IMR-90 (cell line): ENCODE results near the gene APP. TPM values are rescaled to one million over a fixed set of nuclear protein-coding genes. Genes with fewer than 3 reads are reported as not detected.

Experiments used
- ATAC-seq: fragments of 200-7000 bp; cut with Tn5 transposase; 2 replicates; pipeline ENCODE4 v1.9.1; 2020; ENCODE audit warnings: low read depth, mild to moderate bottlenecking, moderate library complexity
- BruUV-seq: library from RNA; stranded (reverse); fragments of 400-500 nt; replicated peaks from 2 replicates; lab custom pipeline; 2021; lab: Mats Ljungman, UMichigan
- CTCF ChIA-PET: fragments of 300-600 bp; formaldehyde crosslinking; extraction: SDS; loops from one replicate; lab custom pipeline; 2021; ENCODE audit warnings: antibody characterized with exemption; lab: Yijun Ruan, JAX
- POLR2A ChIA-PET: fragments of 300-600 bp; sonication (Branson Sonifier 250); formaldehyde crosslinking; loops from one replicate; lab custom pipeline; 2022; ENCODE audit warnings: antibody characterized with exemption; ENCODE audit not compliant: unreplicated experiment; lab: Charles Lee
- DNase-seq: peaks from one replicate; pipeline ENCODE4 v3.0.0; 2013
- H2AFZ ChIP-seq: replicated peaks from 2 replicates; pipeline ENCODE3; 2013; ENCODE audit warnings: low read length, mild to moderate bottlenecking; ENCODE audit not compliant: poor library complexity
- H2AK5ac ChIP-seq: 2 replicates; pipeline ENCODE4 v1.6.1; 2013; ENCODE audit warnings: low read depth, low read length, inconsistent platforms
- H2AK9ac ChIP-seq: replicated peaks from 2 replicates; pipeline ENCODE3; 2013; ENCODE audit warnings: mild to moderate bottlenecking, low read depth, low read length, moderate library complexity; ENCODE audit not compliant: poor library complexity
- H2BK120ac ChIP-seq: 2 replicates; pipeline ENCODE4 v1.6.1; 2013; ENCODE audit warnings: low read depth, low read length, inconsistent platforms
- H2BK15ac ChIP-seq: 3 replicates; pipeline ENCODE4 v1.6.1; 2013; ENCODE audit warnings: low read depth, low read length, inconsistent platforms
- H2BK20ac ChIP-seq: 2 replicates; pipeline ENCODE4 v1.6.1; 2013; ENCODE audit warnings: low read depth, mild to moderate bottlenecking, inconsistent platforms, low read length, moderate library complexity
- H2BK5ac ChIP-seq: 2 replicates; pipeline ENCODE4 v1.6.1; 2013; ENCODE audit warnings: mild to moderate bottlenecking, low read depth, low read length, inconsistent platforms; ENCODE audit not compliant: poor library complexity, severe bottlenecking
- H3K14ac ChIP-seq: replicated peaks from 2 replicates; pipeline ENCODE4 v1.6.1; 2013; ENCODE audit warnings: low read depth, low read length, inconsistent platforms
- H3K18ac ChIP-seq: 2 replicates; pipeline ENCODE4 v1.6.1; 2013; ENCODE audit warnings: low read depth, low read length, control low read depth
- H3K23ac ChIP-seq: 2 replicates; pipeline ENCODE4 v1.6.1; 2013; ENCODE audit warnings: low read depth, low read length, inconsistent platforms
- H3K27ac ChIP-seq: 2 replicates; pipeline ENCODE4 v1.5.1; 2013; ENCODE audit warnings: mild to moderate bottlenecking, control low read depth, low read length; ENCODE audit not compliant: insufficient read depth
- H3K27me3 ChIP-seq: 2 replicates; pipeline ENCODE4 v1.6.1; 2013; ENCODE audit warnings: low read length; ENCODE audit not compliant: control insufficient read depth, insufficient read depth
- H3K36me3 ChIP-seq: 2 replicates; pipeline ENCODE4 v1.6.1; 2013; ENCODE audit warnings: low read length, mixed read lengths; ENCODE audit not compliant: control insufficient read depth, insufficient read depth
- H3K4ac ChIP-seq: 2 replicates; pipeline ENCODE4 v1.6.1; 2013; ENCODE audit warnings: low read depth, low read length, inconsistent platforms
- H3K4me1 ChIP-seq: 2 replicates; pipeline ENCODE4 v1.6.1; 2013; ENCODE audit warnings: low read length, mixed read lengths; ENCODE audit not compliant: control insufficient read depth, insufficient read depth
- H3K4me2 ChIP-seq: 2 replicates; pipeline ENCODE4 v1.6.1; 2013; ENCODE audit warnings: low read depth, mild to moderate bottlenecking, control low read depth, low read length, moderate library complexity
- H3K4me3 ChIP-seq: 2 replicates; pipeline ENCODE4 v1.5.1; 2013; ENCODE audit warnings: low read depth, mild to moderate bottlenecking, control low read depth, low read length, moderate library complexity; ENCODE audit not compliant: insufficient read depth
- H3K56ac ChIP-seq: 2 replicates; pipeline ENCODE4 v1.6.1; 2013; ENCODE audit warnings: low read length, inconsistent platforms; ENCODE audit not compliant: insufficient read depth; ENCODE audit errors: extremely low read depth
- H3K79me1 ChIP-seq, 2 experiments: 2 replicates each; pipeline ENCODE4 v1.6.1; 2013; ENCODE audit warnings: low read length in 2 of 2, inconsistent platforms in 1 of 2, low read depth in 1 of 2
- H3K9ac ChIP-seq: 2 replicates; pipeline ENCODE4 v1.6.1; 2013; ENCODE audit warnings: low read depth, low read length, control low read depth
- H3K9me1 ChIP-seq: 2 replicates; pipeline ENCODE4 v1.6.1; 2013; ENCODE audit warnings: low read length, inconsistent platforms; ENCODE audit not compliant: insufficient read depth
- H3K9me3 ChIP-seq: 2 replicates; pipeline ENCODE4 v1.6.1; 2013; ENCODE audit warnings: low read length; ENCODE audit not compliant: control insufficient read depth, insufficient read depth
- H4K20me1 ChIP-seq: 2 replicates; pipeline ENCODE4 v1.6.1; 2013; ENCODE audit warnings: low read length, inconsistent platforms; ENCODE audit not compliant: insufficient read depth
- H4K5ac ChIP-seq: 2 replicates; pipeline ENCODE4 v1.6.1; 2013; ENCODE audit warnings: mild to moderate bottlenecking, low read depth, low read length, control low read depth
- H4K8ac ChIP-seq, 2 experiments: 2 replicates each; pipeline ENCODE4 v1.6.1; 2013; ENCODE audit warnings: low read depth in 2 of 2, low read length in 2 of 2, control low read depth in 1 of 2, inconsistent platforms in 1 of 2
- H4K91ac ChIP-seq: 2 replicates; pipeline ENCODE4 v1.6.1; 2013; ENCODE audit warnings: low read depth, low read length, inconsistent platforms; ENCODE audit not compliant: insufficient read depth
- CEBPB ChIP-seq: IDR thresholded peaks from 2 replicates; pipeline ENCODE4 v1.6.1; 2012; ENCODE audit warnings: low read depth, low read length, improper control_type of control experiment
- CTCF ChIP-seq: conservative IDR thresholded peaks from 2 replicates; pipeline ENCODE4 v1.5.1; 2012; ENCODE audit warnings: mild to moderate bottlenecking, low read depth, low read length, improper control_type of control experiment
- FOS ChIP-seq: fragments of 150-350 bp; IDR thresholded peaks from 2 replicates; pipeline ENCODE4 v1.6.1; 2016; ENCODE audit warnings: low read depth, low read length
- POLR2A ChIP-seq: IDR thresholded peaks from 2 replicates; pipeline ENCODE4 v1.6.1; 2012; ENCODE audit warnings: mild to moderate bottlenecking, low read depth, low read length
- RFX5 ChIP-seq: IDR thresholded peaks from 2 replicates; pipeline ENCODE4 v1.8.0; 2012; ENCODE audit warnings: low read depth, mild to moderate bottlenecking, low read length, moderate library complexity
- SMC3 ChIP-seq: fragments of 150-350 bp; IDR thresholded peaks from 2 replicates; pipeline ENCODE4 v1.6.1; 2016; ENCODE audit warnings: low read depth, mild to moderate bottlenecking, antibody characterized with exemption, low read length, moderate library complexity
- WGBS, 2 experiments: methylation state at CpG; one replicate each; pipeline versions ENCODE4 v1.1.5 to v1.1.7; 2013; ENCODE audit warnings: missing lambda C conversion rate in 2 of 2; ENCODE audit not compliant: insufficient read length in 1 of 2; ENCODE audit errors: extremely low coverage in 2 of 2; 5-methylcytosine and 5-hydroxymethylcytosine counted together
- dilution Hi-C: fragments of 300-500 bp; cut with HindIII; formaldehyde crosslinking; loops from one replicate; pipeline ENCODE4 v1.14.3; 2018; ENCODE audit warnings: low sequenced_read_pairs; ENCODE audit not compliant: unreplicated experiment
- in situ Hi-C: fragments of 300-500 bp; cut with MboI; formaldehyde crosslinking; loops from 3 replicates; pipeline ENCODE4 v1.14.3; 2019; ENCODE audit warnings: low sequenced_read_pairs, inconsistent platforms, mixed read lengths
- intact Hi-C: fragments of 100-400 bp; cut with micrococcal nuclease; formaldehyde crosslinking; loops from 2 replicates; pipeline ENCODE4 v1.10.0; 2022
- polyA plus RNA-seq, 3 experiments: library from polyadenylated mRNA; depleted of rRNA; stranded (reverse); fragments of >200 nt; gene quantifications; 2 replicates each; pipeline ENCODE4 v1.2.3, GENCODE V29; 2012; ENCODE audit warnings: low replicate concordance in 1 of 3
- total RNA-seq: library from RNA; depleted of rRNA; stranded (reverse); fragments of >200 nt; gene quantifications from 2 replicates; pipeline ENCODE4 v1.2.3, GENCODE V29; 2012

The APP gene
- total and polyA plus RNA-seq, 2 of the 4 experiments (the other 2 are of a cell fraction) = 191 to 530 TPM

- no peak overlapping the region for H3K56ac ChIP-seq
- H4K20me1 ChIP-seq = peaks cover 40% of the 10 kb centered on the region
- no peak overlapping the region for H3K4me2 ChIP-seq
- WGBS, 2 experiments = no CpG with 5 or more reads among the region's 4 CpGs
- H3K4me3 ChIP-seq = no peak overlapping the region
- H3K4ac ChIP-seq = no peak overlapping the region
- H2BK120ac ChIP-seq = peak overlapping the region; percentile 35; the same call in 1 of the 2 replicates
- ChIA-PET POLR2A (no interaction called here), CTCF (interaction anchor here (0.6 kb wide), 1 partner anchor 40 kb away, joined by 3 read pairs; no protein-coding TSS in a partner anchor)
- peak overlapping the region; percentile 55; the same call in 1 of the 2 replicates for H3K14ac ChIP-seq
- H3K27me3 ChIP-seq = no peaks in the 10 kb centered on the region
- intact Hi-C loops (no loop called here), dilution Hi-C loops (no loop called here), in situ Hi-C loops (no loop called here)
- H3K27ac ChIP-seq = peak overlapping the region; percentile 9; the same call in 1 of the 2 replicates
- H3K9me3 ChIP-seq = no peaks in the 10 kb centered on the region
- DNase-seq (no peak), ATAC-seq (no peak)
- no peaks in the 10 kb centered on the region for H3K36me3 ChIP-seq
- H3K9me1 ChIP-seq = peaks cover 20% of the 10 kb centered on the region
- no peak overlapping the region for H3K9ac ChIP-seq
- H4K8ac ChIP-seq = no peak overlapping the region
- peak overlapping the region; percentile 76 for H3K23ac ChIP-seq
- H4K5ac ChIP-seq = no peak overlapping the region
- peaks cover 18 to 73% of the 10 kb centered on the region in 2 experiments for H3K79me1 ChIP-seq
- TF ChIP-seq FOS (no peak), POLR2A (no peak), CEBPB (no peak), RFX5 (no peak), SMC3 (no peak), CTCF (no peak)
- no peak overlapping the region; the same call in 2 of the 3 replicates for H2BK15ac ChIP-seq
- peak overlapping the region; percentile 0; the same call in 1 of the 2 replicates for H2BK20ac ChIP-seq
- H2BK5ac ChIP-seq = no peak overlapping the region
- no peak overlapping the region for H3K18ac ChIP-seq
- peaks cover 17% of the 10 kb centered on the region for H3K4me1 ChIP-seq
- no peak overlapping the region for H2AK9ac ChIP-seq
- no TSS peak for BruUV-seq
- peak overlapping the region; percentile 7; the same call in 1 of the 2 replicates for H2AK5ac ChIP-seq
- no peak overlapping the region for H4K91ac ChIP-seq
- H2AFZ ChIP-seq = no peak overlapping the region
Measured at GRCh38 chr21:26126168-26126553, 44.4 kb downstream of the APP start.
